ENCODE data around the gene SLC41A2.
A peak's percentile ranks its signal among the peaks of the same experiment; 100 is the strongest.
"Not testable (repeated sequence)": the region's sequence is repeated elsewhere in the genome, so short reads cannot be mapped to it uniquely, and the experiment has no call there.

Gene SLC41A2

GRCh38 chr12:104963757-104964156 lies 5.7 kb upstream of the SLC41A2 start:
- no peak for DNase-seq

- no peak for DNase-seq
Observed at GRCh38 chr12:104960464-104960863, 2.4 kb upstream of the SLC41A2 start.

- no peak for DNase-seq
Observed at GRCh38 chr12:104959335-104959841, 1.3 kb upstream of the SLC41A2 start.

- no peak for DNase-seq
Observed at GRCh38 chr12:104958805-104959334, 780 bp upstream of the SLC41A2 start.

- peak; percentile 2 for DNase-seq
Observed at GRCh38 chr12:104957719-104958000, 430 bp downstream of the SLC41A2 start.

GRCh38 chr12:104956870-104957718 lies 996 bp downstream of the SLC41A2 start:
- DNase-seq: no peak

- no peak for DNase-seq
Observed at GRCh38 chr12:104955703-104956102, 2.4 kb downstream of the SLC41A2 start.

GRCh38 chr12:104953323-104953722 lies 4.8 kb downstream of the SLC41A2 start:
- DNase-seq: no peak

GRCh38 chr12:104952816-104953215 lies 5.3 kb downstream of the SLC41A2 start:
- DNase-seq: no peak

GRCh38 chr12:104951759-104952509 lies 6.2 kb downstream of the SLC41A2 start:
- no peak for DNase-seq

GRCh38 chr12:104948716-104949115 lies 9.4 kb downstream of the SLC41A2 start:
- DNase-seq: not testable (repeated sequence)

- DNase-seq: no peak
Observed at GRCh38 chr12:104944252-104944651, 13.8 kb downstream of the SLC41A2 start.

- DNase-seq: not testable (repeated sequence)
Observed at GRCh38 chr12:104943401-104943800, 14.7 kb downstream of the SLC41A2 start.

GRCh38 chr12:104942075-104942474 lies 16.0 kb downstream of the SLC41A2 start:
- DNase-seq: no peak

GRCh38 chr12:104941454-104941853 lies 16.6 kb downstream of the SLC41A2 start:
- DNase-seq: no peak

GRCh38 chr12:104939089-104939488 lies 19.0 kb downstream of the SLC41A2 start:
- DNase-seq: no peak

- DNase-seq: no peak
Observed at GRCh38 chr12:104938371-104938770, 19.7 kb downstream of the SLC41A2 start.

- DNase-seq: no peak
Observed at GRCh38 chr12:104935886-104936285, 22.2 kb downstream of the SLC41A2 start.

GRCh38 chr12:104933778-104934177 lies 24.3 kb downstream of the SLC41A2 start:
- no peak for DNase-seq

GRCh38 chr12:104933128-104933527 lies 25.0 kb downstream of the SLC41A2 start:
- no peak for DNase-seq

- no peak for DNase-seq
Observed at GRCh38 chr12:104930388-104931326, 27.4 kb downstream of the SLC41A2 start.

GRCh38 chr12:104929977-104930376 lies 28.1 kb downstream of the SLC41A2 start:
- no peak for DNase-seq

GRCh38 chr12:104929368-104929767 lies 28.7 kb downstream of the SLC41A2 start:
- DNase-seq: no peak
